ENCODE measurements around the gene FMNL2. TPM values are rescaled to one million over a fixed set of nuclear protein-coding genes. Genes with fewer than 3 reads are reported as not detected.

Gene FMNL2
- total RNA-seq, 1 experiment from 2014 or later: 38.2 TPM

GRCh38 chr2:152342259-152343046 lies 7.5 kb downstream of the FMNL2 start:
- no TSS peak for BruUV-seq (replicated peaks)
- ChIA-PET CTCF (interaction anchor here (0.6 kb wide), 1 partner anchor 154 kb away, joined by 3 read pairs; no protein-coding TSS in a partner anchor), POLR2A (no interaction called here)
- Histone ChIP-seq H3K4me3 (ENCODE audit: low read depth, low read length) (no peak overlapping the region), H3K36me3 (ENCODE audit: control insufficient read depth, insufficient read depth, low read length) (no peaks in the 10 kb centered on the region), H3K9me3 (no peaks in the 10 kb centered on the region), H3K4me1 (peaks cover 7% of the 10 kb centered on the region), H3K27me3 (replicated peaks; ENCODE audit: control insufficient read depth, insufficient read depth, low read length) (no peaks in the 10 kb centered on the region)
- Mint-ChIP-seq H3K4me3 (ENCODE audit: unreplicated experiment) (no peak overlapping the region), H3K9me3 (ENCODE audit: unreplicated experiment) (no peaks in the 10 kb centered on the region), H3K4me1 (ENCODE audit: low read depth, unreplicated experiment) (peaks cover 20% of the 10 kb centered on the region), H3K36me3 (ENCODE audit: insufficient read depth, unreplicated experiment) (peaks cover 14% of the 10 kb centered on the region), H3K27me3 (ENCODE audit: insufficient read depth, unreplicated experiment) (no peaks in the 10 kb centered on the region), H3K27ac (ENCODE audit: unreplicated experiment) (no peak overlapping the region)
- DNase-seq: no peak
- no peak for TF ChIP-seq CTCF (IDR thresholded peaks at IDR 0.05; ENCODE audit: insufficient read depth in 1 of 2, low read depth in 1 of 2, low read length in 1 of 2, severe bottlenecking in 1 of 2, unreplicated experiment in 1 of 2)
- intact Hi-C loops (cut with micrococcal nuclease; ENCODE audit: unreplicated experiment): no loop called here

- DNase-seq: no peak
- H3K4me3 Mint-ChIP-seq (ENCODE audit: unreplicated experiment): no peak overlapping the region
- intact Hi-C loops (cut with micrococcal nuclease; ENCODE audit: unreplicated experiment): no loop called here
- no peak overlapping the region for H3K4me3 ChIP-seq (ENCODE audit: low read depth, low read length)
- H3K36me3 Mint-ChIP-seq (ENCODE audit: insufficient read depth, unreplicated experiment): peaks cover 17% of the 10 kb centered on the region
- no peaks in the 10 kb centered on the region for H3K27me3 ChIP-seq (replicated peaks; ENCODE audit: control insufficient read depth, insufficient read depth, low read length)
- POLR2A ChIA-PET: no interaction called here
- no peaks in the 10 kb centered on the region for H3K9me3 ChIP-seq
- no peaks in the 10 kb centered on the region for H3K36me3 ChIP-seq (ENCODE audit: control insufficient read depth, insufficient read depth, low read length)
- H3K27me3 Mint-ChIP-seq (ENCODE audit: insufficient read depth, unreplicated experiment): no peaks in the 10 kb centered on the region
- no peak for TF ChIP-seq CTCF (IDR thresholded peaks at IDR 0.05; ENCODE audit: insufficient read depth in 1 of 2, low read depth in 1 of 2, low read length in 1 of 2, severe bottlenecking in 1 of 2, unreplicated experiment in 1 of 2)
- no peak overlapping the region for H3K27ac Mint-ChIP-seq (ENCODE audit: unreplicated experiment)
- H3K9me3 Mint-ChIP-seq (ENCODE audit: unreplicated experiment): no peaks in the 10 kb centered on the region
- peaks cover 19% of the 10 kb centered on the region for H3K4me1 Mint-ChIP-seq (ENCODE audit: low read depth, unreplicated experiment)
- no TSS peak for BruUV-seq (replicated peaks)
- no peaks in the 10 kb centered on the region; the same call in 1 of the 2 replicates for H3K4me1 ChIP-seq
- CTCF ChIA-PET: no interaction called here
Measured at GRCh38 chr2:152343426-152343825, 8.5 kb downstream of the FMNL2 start.

GRCh38 chr2:152344579-152345195 lies 9.7 kb downstream of the FMNL2 start:
- no peak overlapping the region for H3K27ac Mint-ChIP-seq (ENCODE audit: unreplicated experiment)
- H3K9me3 Mint-ChIP-seq (ENCODE audit: unreplicated experiment): no peaks in the 10 kb centered on the region
- no peaks in the 10 kb centered on the region for H3K36me3 ChIP-seq (ENCODE audit: control insufficient read depth, insufficient read depth, low read length)
- ChIA-PET POLR2A (no interaction called here), CTCF (no interaction called here)
- no TSS peak for BruUV-seq (replicated peaks)
- H3K4me3 ChIP-seq (ENCODE audit: low read depth, low read length): no peak overlapping the region
- H3K4me1 ChIP-seq: no peaks in the 10 kb centered on the region; the same call in 1 of the 2 replicates
- DNase-seq: no peak
- intact Hi-C loops (cut with micrococcal nuclease; ENCODE audit: unreplicated experiment): no loop called here
- no peak overlapping the region for H3K4me3 Mint-ChIP-seq (ENCODE audit: unreplicated experiment)
- H3K27me3 ChIP-seq (replicated peaks; ENCODE audit: control insufficient read depth, insufficient read depth, low read length): no peaks in the 10 kb centered on the region
- peaks cover 27% of the 10 kb centered on the region for H3K36me3 Mint-ChIP-seq (ENCODE audit: insufficient read depth, unreplicated experiment)
- peaks cover 19% of the 10 kb centered on the region for H3K4me1 Mint-ChIP-seq (ENCODE audit: low read depth, unreplicated experiment)
- no peaks in the 10 kb centered on the region for H3K27me3 Mint-ChIP-seq (ENCODE audit: insufficient read depth, unreplicated experiment)
- no peaks in the 10 kb centered on the region for H3K9me3 ChIP-seq
- TF ChIP-seq CTCF (IDR thresholded peaks at IDR 0.05; ENCODE audit: insufficient read depth in 1 of 2, low read depth in 1 of 2, low read length in 1 of 2, severe bottlenecking in 1 of 2, unreplicated experiment in 1 of 2): no peak
